Mammary epithelial cell (primary cell): ENCODE measurements around the gene RUVBL2.

ENCODE experiments used
- CTCF ChIP-seq, 2 donors: IDR thresholded peaks in 1 of 2; conservative IDR thresholded peaks in 1 of 2; 2 replicates each; pipeline ENCODE4 v1.5.1; 2011 to 2012; ENCODE audit warnings: inconsistent platforms in 2 of 2, low read length in 2 of 2, mild to moderate bottlenecking in 2 of 2, control low read depth in 1 of 2, low read depth in 1 of 2; ENCODE audit not compliant: insufficient read depth in 1 of 2; ENCODE audit errors: extremely low read depth in 1 of 2
- EZH2 ChIP-seq: IDR thresholded peaks from 2 replicates; pipeline ENCODE4 v1.6.1; 2012; ENCODE audit warnings: low read length, inconsistent platforms, borderline replicate concordance

GRCh38 chr19:48950830-48951519 lies 42.7 kb upstream of the RUVBL2 start:
- TF ChIP-seq CTCF (conservative IDR thresholded peaks at IDR 0.05 in 1 of 2, IDR thresholded peaks at IDR 0.05 in 1 of 2; ENCODE audit: extremely low read depth in 1 of 2, insufficient read depth in 1 of 2, low read depth in 1 of 2, low read length in 2 of 2) (no peak), EZH2 (no peak)
